GM21390 (cell line): ENCODE data around the gene TNS3.
"Not testable (repeated sequence)": the region's sequence is repeated elsewhere in the genome, so short reads cannot be mapped to it uniquely, and the experiment has no call there.

Source experiments
- ATAC-seq: cut with Tn5 transposase; IDR thresholded peaks from one replicate; pipeline ENCODE4 v1.9.1; 2021; ENCODE audit not compliant: unreplicated experiment

Gene TNS3

GRCh38 chr7:47581804-47582763 is at the start of gene TNS3:
Gene TNS3 (minus strand): TSS chr7:47582111. CDS start chr7:47439636, 142,475 bp downstream.
- ATAC-seq: no peak

GRCh38 chr7:47631711-47632110 is 49.8 kb upstream of the TNS3 start:
- no peak for ATAC-seq

- ATAC-seq: peak; percentile 85
These were observed 45.8 kb upstream of the TNS3 start for GRCh38 chr7:47627580-47628283.

GRCh38 chr7:47625861-47626715 is 44.2 kb upstream of the TNS3 start:
- ATAC-seq: no peak

- ATAC-seq: no peak
These were observed 42.8 kb upstream of the TNS3 start for GRCh38 chr7:47624689-47625088.

GRCh38 chr7:47622946-47623640 is 41.2 kb upstream of the TNS3 start:
- ATAC-seq: no peak

- no peak for ATAC-seq
These were observed 40.7 kb upstream of the TNS3 start for GRCh38 chr7:47622586-47622945.

- no peak for ATAC-seq
These were observed 40.2 kb upstream of the TNS3 start for GRCh38 chr7:47621979-47622561.

GRCh38 chr7:47621347-47621746 is 39.4 kb upstream of the TNS3 start:
- no peak for ATAC-seq

GRCh38 chr7:47619806-47620205 is 37.9 kb upstream of the TNS3 start:
- no peak for ATAC-seq

GRCh38 chr7:47617131-47617530 is 35.2 kb upstream of the TNS3 start:
- no peak for ATAC-seq

GRCh38 chr7:47614450-47614849 is 32.5 kb upstream of the TNS3 start:
- no peak for ATAC-seq

- no peak for ATAC-seq
These were observed 29.2 kb upstream of the TNS3 start for GRCh38 chr7:47611045-47611511.

GRCh38 chr7:47610506-47611044 is 28.7 kb upstream of the TNS3 start:
- no peak for ATAC-seq

GRCh38 chr7:47609803-47610452 is 28.0 kb upstream of the TNS3 start:
- ATAC-seq: no peak

- ATAC-seq: not testable (repeated sequence)
These were observed 24.7 kb upstream of the TNS3 start for GRCh38 chr7:47606593-47607046.

GRCh38 chr7:47605816-47606575 is 24.1 kb upstream of the TNS3 start:
- no peak for ATAC-seq

- ATAC-seq: no peak
These were observed 22.6 kb upstream of the TNS3 start for GRCh38 chr7:47604496-47604890.
